ENCODE data around the gene PIGP.

Gene PIGP

GRCh38 chr21:37026499-37026898 lies 46.4 kb downstream of the PIGP start:
- no peak for DNase-seq (ENCODE audit: low read depth)
- no peak for TF ChIP-seq MAX (IDR thresholded peaks at IDR 0.05; ENCODE audit: low read depth, low read length)
- TF ChIP-seq MYC (IDR thresholded peaks at IDR 0.05; ENCODE audit: low read depth, low read length) = no peak
- TF ChIP-seq CTCF (IDR thresholded peaks at IDR 0.05; ENCODE audit: low read depth, low read length) = no peak
- no peak for TF ChIP-seq POLR2A (IDR thresholded peaks at IDR 0.05; ENCODE audit: extremely low read depth, insufficient read length)

GRCh38 chr21:37017951-37018679 lies 54.8 kb downstream of the PIGP start:
- TF ChIP-seq CTCF (IDR thresholded peaks at IDR 0.05; ENCODE audit: low read depth, low read length) (no peak), POLR2A (IDR thresholded peaks at IDR 0.05; ENCODE audit: extremely low read depth, insufficient read length) (no peak), MAX (IDR thresholded peaks at IDR 0.05; ENCODE audit: low read depth, low read length) (no peak), MYC (IDR thresholded peaks at IDR 0.05; ENCODE audit: low read depth, low read length) (no peak)
- DNase-seq (ENCODE audit: low read depth) = no peak
- no peak overlapping the region for H3K4me3 ChIP-seq (ENCODE audit: low read depth, low read length)

More at GRCh38 chr21:37026499-37026898, 46.4 kb downstream of the PIGP start:
- no peak overlapping the region for H3K4me3 ChIP-seq (ENCODE audit: low read depth, low read length)

Measured in NB4 (cell line).